IMR-90 (cell line): Measurements from ENCODE around the gene TCP11. TPM values are rescaled to one million over a fixed set of nuclear protein-coding genes. Genes with fewer than 3 reads are reported as not detected.

Experiments used
- ATAC-seq: fragments of 200-7000 bp; cut with Tn5 transposase; 2 replicates; pipeline ENCODE4 v1.9.1; 2020; ENCODE audit warnings: low read depth, mild to moderate bottlenecking, moderate library complexity
- BruUV-seq: library from RNA; stranded (reverse); fragments of 400-500 nt; replicated peaks from 2 replicates; lab custom pipeline; 2021; lab: Mats Ljungman, UMichigan
- CTCF ChIA-PET: fragments of 300-600 bp; formaldehyde crosslinking; extraction: SDS; loops from one replicate; lab custom pipeline; 2021; ENCODE audit warnings: antibody characterized with exemption; lab: Yijun Ruan, JAX
- POLR2A ChIA-PET: fragments of 300-600 bp; sonication (Branson Sonifier 250); formaldehyde crosslinking; loops from one replicate; lab custom pipeline; 2022; ENCODE audit warnings: antibody characterized with exemption; ENCODE audit not compliant: unreplicated experiment; lab: Charles Lee
- DNase-seq: peaks from one replicate; pipeline ENCODE4 v3.0.0; 2013
- H2AFZ ChIP-seq: replicated peaks from 2 replicates; pipeline ENCODE3; 2013; ENCODE audit warnings: low read length, mild to moderate bottlenecking; ENCODE audit not compliant: poor library complexity
- H2AK5ac ChIP-seq: 2 replicates; pipeline ENCODE4 v1.6.1; 2013; ENCODE audit warnings: low read depth, low read length, inconsistent platforms
- H2AK9ac ChIP-seq: replicated peaks from 2 replicates; pipeline ENCODE3; 2013; ENCODE audit warnings: mild to moderate bottlenecking, low read depth, low read length, moderate library complexity; ENCODE audit not compliant: poor library complexity
- H2BK120ac ChIP-seq: 2 replicates; pipeline ENCODE4 v1.6.1; 2013; ENCODE audit warnings: low read depth, low read length, inconsistent platforms
- H2BK15ac ChIP-seq: 3 replicates; pipeline ENCODE4 v1.6.1; 2013; ENCODE audit warnings: low read depth, low read length, inconsistent platforms
- H2BK20ac ChIP-seq: 2 replicates; pipeline ENCODE4 v1.6.1; 2013; ENCODE audit warnings: low read depth, mild to moderate bottlenecking, inconsistent platforms, low read length, moderate library complexity
- H2BK5ac ChIP-seq: 2 replicates; pipeline ENCODE4 v1.6.1; 2013; ENCODE audit warnings: mild to moderate bottlenecking, low read depth, low read length, inconsistent platforms; ENCODE audit not compliant: poor library complexity, severe bottlenecking
- H3K14ac ChIP-seq: replicated peaks from 2 replicates; pipeline ENCODE4 v1.6.1; 2013; ENCODE audit warnings: low read depth, low read length, inconsistent platforms
- H3K18ac ChIP-seq: 2 replicates; pipeline ENCODE4 v1.6.1; 2013; ENCODE audit warnings: low read depth, low read length, control low read depth
- H3K23ac ChIP-seq: 2 replicates; pipeline ENCODE4 v1.6.1; 2013; ENCODE audit warnings: low read depth, low read length, inconsistent platforms
- H3K27ac ChIP-seq: 2 replicates; pipeline ENCODE4 v1.5.1; 2013; ENCODE audit warnings: mild to moderate bottlenecking, control low read depth, low read length; ENCODE audit not compliant: insufficient read depth
- H3K27me3 ChIP-seq: 2 replicates; pipeline ENCODE4 v1.6.1; 2013; ENCODE audit warnings: low read length; ENCODE audit not compliant: control insufficient read depth, insufficient read depth
- H3K36me3 ChIP-seq: 2 replicates; pipeline ENCODE4 v1.6.1; 2013; ENCODE audit warnings: low read length, mixed read lengths; ENCODE audit not compliant: control insufficient read depth, insufficient read depth
- H3K4ac ChIP-seq: 2 replicates; pipeline ENCODE4 v1.6.1; 2013; ENCODE audit warnings: low read depth, low read length, inconsistent platforms
- H3K4me1 ChIP-seq: 2 replicates; pipeline ENCODE4 v1.6.1; 2013; ENCODE audit warnings: low read length, mixed read lengths; ENCODE audit not compliant: control insufficient read depth, insufficient read depth
- H3K4me2 ChIP-seq: 2 replicates; pipeline ENCODE4 v1.6.1; 2013; ENCODE audit warnings: low read depth, mild to moderate bottlenecking, control low read depth, low read length, moderate library complexity
- H3K4me3 ChIP-seq: 2 replicates; pipeline ENCODE4 v1.5.1; 2013; ENCODE audit warnings: low read depth, mild to moderate bottlenecking, control low read depth, low read length, moderate library complexity; ENCODE audit not compliant: insufficient read depth
- H3K56ac ChIP-seq: 2 replicates; pipeline ENCODE4 v1.6.1; 2013; ENCODE audit warnings: low read length, inconsistent platforms; ENCODE audit not compliant: insufficient read depth; ENCODE audit errors: extremely low read depth
- H3K79me1 ChIP-seq, 2 experiments: 2 replicates each; pipeline ENCODE4 v1.6.1; 2013; ENCODE audit warnings: low read length in 2 of 2, inconsistent platforms in 1 of 2, low read depth in 1 of 2
- H3K9ac ChIP-seq: 2 replicates; pipeline ENCODE4 v1.6.1; 2013; ENCODE audit warnings: low read depth, low read length, control low read depth
- H3K9me1 ChIP-seq: 2 replicates; pipeline ENCODE4 v1.6.1; 2013; ENCODE audit warnings: low read length, inconsistent platforms; ENCODE audit not compliant: insufficient read depth
- H3K9me3 ChIP-seq: 2 replicates; pipeline ENCODE4 v1.6.1; 2013; ENCODE audit warnings: low read length; ENCODE audit not compliant: control insufficient read depth, insufficient read depth
- H4K20me1 ChIP-seq: 2 replicates; pipeline ENCODE4 v1.6.1; 2013; ENCODE audit warnings: low read length, inconsistent platforms; ENCODE audit not compliant: insufficient read depth
- H4K5ac ChIP-seq: 2 replicates; pipeline ENCODE4 v1.6.1; 2013; ENCODE audit warnings: mild to moderate bottlenecking, low read depth, low read length, control low read depth
- H4K8ac ChIP-seq, 2 experiments: 2 replicates each; pipeline ENCODE4 v1.6.1; 2013; ENCODE audit warnings: low read depth in 2 of 2, low read length in 2 of 2, control low read depth in 1 of 2, inconsistent platforms in 1 of 2
- H4K91ac ChIP-seq: 2 replicates; pipeline ENCODE4 v1.6.1; 2013; ENCODE audit warnings: low read depth, low read length, inconsistent platforms; ENCODE audit not compliant: insufficient read depth
- CEBPB ChIP-seq: IDR thresholded peaks from 2 replicates; pipeline ENCODE4 v1.6.1; 2012; ENCODE audit warnings: low read depth, low read length, improper control_type of control experiment
- CTCF ChIP-seq: conservative IDR thresholded peaks from 2 replicates; pipeline ENCODE4 v1.5.1; 2012; ENCODE audit warnings: mild to moderate bottlenecking, low read depth, low read length, improper control_type of control experiment
- FOS ChIP-seq: fragments of 150-350 bp; IDR thresholded peaks from 2 replicates; pipeline ENCODE4 v1.6.1; 2016; ENCODE audit warnings: low read depth, low read length
- MAZ ChIP-seq: IDR thresholded peaks from 2 replicates; pipeline ENCODE4 v1.6.1; 2012; ENCODE audit warnings: low read depth, mild to moderate bottlenecking, low read length, improper control_type of control experiment, moderate library complexity, borderline replicate concordance
- MXI1 ChIP-seq: IDR thresholded peaks from 2 replicates; pipeline ENCODE4 v1.6.1; 2012; ENCODE audit warnings: low read depth, mild to moderate bottlenecking, low read length, moderate library complexity, borderline replicate concordance
- NFE2L2 ChIP-seq: fragments of 150-350 bp; IDR thresholded peaks from 2 replicates; pipeline ENCODE4 v1.6.1; 2016; ENCODE audit warnings: low read depth, mild to moderate bottlenecking, low read length
- POLR2A ChIP-seq: IDR thresholded peaks from 2 replicates; pipeline ENCODE4 v1.6.1; 2012; ENCODE audit warnings: mild to moderate bottlenecking, low read depth, low read length
- RAD21 ChIP-seq: IDR thresholded peaks from 2 replicates; pipeline ENCODE4 v1.6.1; 2012; ENCODE audit warnings: low read length, improper control_type of control experiment
- RCOR1 ChIP-seq: IDR thresholded peaks from 2 replicates; pipeline ENCODE4 v1.6.1; 2012; ENCODE audit warnings: mild to moderate bottlenecking, low read length, improper control_type of control experiment; ENCODE audit not compliant: insufficient replicate concordance
- RFX5 ChIP-seq: IDR thresholded peaks from 2 replicates; pipeline ENCODE4 v1.8.0; 2012; ENCODE audit warnings: low read depth, mild to moderate bottlenecking, low read length, moderate library complexity
- SMC3 ChIP-seq: fragments of 150-350 bp; IDR thresholded peaks from 2 replicates; pipeline ENCODE4 v1.6.1; 2016; ENCODE audit warnings: low read depth, mild to moderate bottlenecking, antibody characterized with exemption, low read length, moderate library complexity
- WGBS, 2 experiments: methylation state at CpG; one replicate each; pipeline versions ENCODE4 v1.1.5 to v1.1.7; 2013; ENCODE audit warnings: missing lambda C conversion rate in 2 of 2; ENCODE audit not compliant: insufficient read length in 1 of 2; ENCODE audit errors: extremely low coverage in 2 of 2; 5-methylcytosine and 5-hydroxymethylcytosine counted together
- dilution Hi-C: fragments of 300-500 bp; cut with HindIII; formaldehyde crosslinking; loops from one replicate; pipeline ENCODE4 v1.14.3; 2018; ENCODE audit warnings: low sequenced_read_pairs; ENCODE audit not compliant: unreplicated experiment
- in situ Hi-C: fragments of 300-500 bp; cut with MboI; formaldehyde crosslinking; loops from 3 replicates; pipeline ENCODE4 v1.14.3; 2019; ENCODE audit warnings: low sequenced_read_pairs, inconsistent platforms, mixed read lengths
- intact Hi-C: fragments of 100-400 bp; cut with micrococcal nuclease; formaldehyde crosslinking; loops from 2 replicates; pipeline ENCODE4 v1.10.0; 2022
- polyA plus RNA-seq, 3 experiments: library from polyadenylated mRNA; depleted of rRNA; stranded (reverse); fragments of >200 nt; gene quantifications; 2 replicates each; pipeline ENCODE4 v1.2.3, GENCODE V29; 2012; ENCODE audit warnings: low replicate concordance in 1 of 3
- total RNA-seq: library from RNA; depleted of rRNA; stranded (reverse); fragments of >200 nt; gene quantifications from 2 replicates; pipeline ENCODE4 v1.2.3, GENCODE V29; 2012
- TF ChIP-seq, protein P1 (sequence below): fragments of 150-350 bp; IDR thresholded peaks from 2 replicates; pipeline ENCODE4 v1.6.1; 2016; ENCODE audit warnings: low read depth, mild to moderate bottlenecking, low read length, moderate library complexity, borderline replicate concordance
- TF ChIP-seq, protein P2 (sequence below): fragments of 150-350 bp; IDR thresholded peaks from 2 replicates; pipeline ENCODE4 v1.6.1; 2017; ENCODE audit warnings: mild to moderate bottlenecking, antibody characterized with exemption, low read length, low read depth

The TCP11 gene
- total and polyA plus RNA-seq, 2 of the 4 experiments (the other 2 are of a cell fraction) = 0.34 to 0.36 TPM

DNA sequence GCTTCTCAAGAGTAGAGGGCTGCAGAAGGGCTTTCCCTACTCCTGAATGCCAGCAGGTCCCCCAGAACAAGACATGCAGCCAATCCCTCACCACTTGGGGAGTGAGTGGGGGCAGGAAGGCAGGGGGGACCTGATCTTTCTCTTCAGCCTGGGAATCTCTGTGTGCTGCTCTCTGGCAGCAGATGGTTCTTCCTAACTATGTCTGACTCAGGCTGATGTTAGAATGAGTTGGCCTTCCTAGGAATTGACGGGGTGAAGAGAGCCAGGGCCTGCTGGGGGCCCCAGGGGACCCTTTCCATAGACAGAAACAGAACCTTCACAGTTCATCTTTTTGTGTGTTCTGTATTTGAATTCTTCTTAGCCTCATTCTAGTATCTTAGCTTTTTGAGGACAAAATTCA, 29.0 kb upstream of the TCP11 start:
- Histone ChIP-seq H4K8ac (peak overlapping the region; percentile 64 to 75), H2BK15ac (peak overlapping the region; percentile 75; the same call in 1 of the 3 replicates), H3K36me3 (no peaks in the 10 kb centered on the region), H2AK5ac (peak overlapping the region; percentile 98), H3K56ac (no peak overlapping the region), H4K91ac (peak overlapping the region; percentile 78; the same call in 1 of the 2 replicates), H3K4ac (peak overlapping the region; percentile 93), H4K20me1 (no peaks in the 10 kb centered on the region), H3K27me3 (no peaks in the 10 kb centered on the region), H2BK5ac (peak overlapping the region; percentile 78), H4K5ac (peak overlapping the region; percentile 65; the same call in 1 of the 2 replicates), H3K18ac (peak overlapping the region; percentile 67; the same call in 1 of the 2 replicates), H3K14ac (peak overlapping the region; percentile 96), H2BK20ac (peak overlapping the region; percentile 96), H3K79me1 (peaks cover 0 to 3% of the 10 kb centered on the region in 2 experiments; a peak in 1 of 4 replicates), H3K4me1 (peaks cover 26% of the 10 kb centered on the region), H3K4me2 (no peak overlapping the region), H3K9me3 (no peaks in the 10 kb centered on the region), H3K23ac (peak overlapping the region; percentile 59; the same call in 1 of the 2 replicates), H2AK9ac (peak overlapping the region; percentile 70), H3K9ac (no peak overlapping the region), H2BK120ac (peak overlapping the region; percentile 94), H2AFZ (peak overlapping the region; percentile 75), H3K27ac (peak overlapping the region; percentile 21; the same call in 1 of the 2 replicates), H3K9me1 (peaks cover 38% of the 10 kb centered on the region), H3K4me3 (no peak overlapping the region)
- DNase-seq = peak; percentile 79
- dilution Hi-C loops (no loop called here), intact Hi-C loops (no loop called here), in situ Hi-C loops (no loop called here)
- ATAC-seq = peak; percentile 70
- ChIA-PET POLR2A (no interaction called here), CTCF (no interaction called here)
- TF ChIP-seq, protein P1, sequence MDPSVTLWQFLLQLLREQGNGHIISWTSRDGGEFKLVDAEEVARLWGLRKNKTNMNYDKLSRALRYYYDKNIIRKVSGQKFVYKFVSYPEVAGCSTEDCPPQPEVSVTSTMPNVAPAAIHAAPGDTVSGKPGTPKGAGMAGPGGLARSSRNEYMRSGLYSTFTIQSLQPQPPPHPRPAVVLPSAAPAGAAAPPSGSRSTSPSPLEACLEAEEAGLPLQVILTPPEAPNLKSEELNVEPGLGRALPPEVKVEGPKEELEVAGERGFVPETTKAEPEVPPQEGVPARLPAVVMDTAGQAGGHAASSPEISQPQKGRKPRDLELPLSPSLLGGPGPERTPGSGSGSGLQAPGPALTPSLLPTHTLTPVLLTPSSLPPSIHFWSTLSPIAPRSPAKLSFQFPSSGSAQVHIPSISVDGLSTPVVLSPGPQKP = no peak
- TF ChIP-seq NFE2L2 (no peak), CEBPB (no peak), RCOR1 (no peak), POLR2A (no peak), CTCF (no peak), RAD21 (0 out of 2 replicates have a peak, but pooled peaks have one; percentile 9), MXI1 (no peak), RFX5 (no peak), SMC3 (0 out of 2 replicates have a peak, but pooled peaks have one; percentile 10), MAZ (no peak), FOS (no peak)
- TF ChIP-seq, protein P2, sequence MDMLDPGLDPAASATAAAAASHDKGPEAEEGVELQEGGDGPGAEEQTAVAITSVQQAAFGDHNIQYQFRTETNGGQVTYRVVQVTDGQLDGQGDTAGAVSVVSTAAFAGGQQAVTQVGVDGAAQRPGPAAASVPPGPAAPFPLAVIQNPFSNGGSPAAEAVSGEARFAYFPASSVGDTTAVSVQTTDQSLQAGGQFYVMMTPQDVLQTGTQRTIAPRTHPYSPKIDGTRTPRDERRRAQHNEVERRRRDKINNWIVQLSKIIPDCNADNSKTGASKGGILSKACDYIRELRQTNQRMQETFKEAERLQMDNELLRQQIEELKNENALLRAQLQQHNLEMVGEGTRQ = no peak
- WGBS, 2 experiments = no CpG with 5 or more reads among the region's 1 CpG
- BruUV-seq = no TSS peak
